Smooth muscle cell (in vitro differentiated cells): Measurements from ENCODE around the gene KBTBD12. TPM values are rescaled to one million over a fixed set of nuclear protein-coding genes. Genes with fewer than 3 reads are reported as not detected.

Source experiments
- DNase-seq: peaks from one replicate; lab custom pipeline; 2025; ENCODE audit not compliant: unreplicated experiment; lab: John Stamatoyannopoulos, UW
- H2AFZ ChIP-seq: fragments of 200-600 bp; sonication (generic); 2 replicates; pipeline ENCODE4 v1.6.0; 2016; ENCODE audit warnings: antibody characterized with exemption, low read depth, mild to moderate bottlenecking
- H3F3A ChIP-seq: fragments of 200-600 bp; sonication (generic); 2 replicates; pipeline ENCODE4 v1.6.0; 2017; ENCODE audit warnings: antibody characterized with exemption, low read depth
- H3K27ac ChIP-seq: fragments of 200-600 bp; sonication (generic); 2 replicates; pipeline ENCODE4 v1.5.1; 2016; ENCODE audit warnings: low read depth, mild to moderate bottlenecking
- H3K27me3 ChIP-seq: fragments of 200-600 bp; sonication (generic); 2 replicates; pipeline ENCODE4 v1.6.1; 2016; ENCODE audit warnings: low read depth, mild to moderate bottlenecking
- H3K36me3 ChIP-seq: fragments of 200-600 bp; sonication (generic); 2 replicates; pipeline ENCODE4 v1.5.1; 2016; ENCODE audit warnings: low read depth
- H3K4me1 ChIP-seq: fragments of 200-600 bp; sonication (generic); 2 replicates; pipeline ENCODE4 v1.5.1; 2016; ENCODE audit warnings: low read depth
- H3K4me2 ChIP-seq: fragments of 200-600 bp; sonication (generic); 2 replicates; pipeline ENCODE4 v1.6.0; 2016; ENCODE audit warnings: mild to moderate bottlenecking
- H3K4me3 ChIP-seq: fragments of 200-600 bp; sonication (generic); 2 replicates; pipeline ENCODE4 v1.5.1; 2016; ENCODE audit warnings: mild to moderate bottlenecking
- H3K79me2 ChIP-seq: fragments of 200-600 bp; sonication (generic); 2 replicates; pipeline ENCODE4 v1.6.0; 2016; ENCODE audit warnings: low read depth, mild to moderate bottlenecking
- H3K9ac ChIP-seq: fragments of 200-600 bp; sonication (generic); 2 replicates; pipeline ENCODE4 v1.6.0; 2016; ENCODE audit warnings: low read depth
- H3K9me3 ChIP-seq: fragments of 200-600 bp; sonication (generic); replicated peaks from 2 replicates; pipeline ENCODE4 v1.5.1; 2016; ENCODE audit warnings: low read depth
- H4K20me1 ChIP-seq: fragments of 200-600 bp; sonication (generic); 2 replicates; pipeline ENCODE4 v1.6.0; 2016; ENCODE audit warnings: low read depth
- CTCF ChIP-seq: fragments of 200-600 bp; sonication (generic); IDR thresholded peaks from 2 replicates; pipeline ENCODE4 v1.5.1; 2017; ENCODE audit warnings: borderline replicate concordance, mild to moderate bottlenecking, antibody characterized with exemption; ENCODE audit not compliant: insufficient read depth, poor library complexity, severe bottlenecking
- WGBS: methylation state at CpG from one replicate; pipeline ENCODE4 v1.1.7; 2016; ENCODE audit warnings: low lambda C conversion rate; 5-methylcytosine and 5-hydroxymethylcytosine counted together
- polyA plus RNA-seq: library from polyadenylated mRNA; unstranded; fragments of >200 nt; fragmentation: Nextera tagmentation; extraction: Ambion mirVana; gene quantifications from 2 replicates; pipeline ENCODE4 v1.2.1, GENCODE V29; 2016
- total RNA-seq: library from RNA; depleted of rRNA; stranded (reverse); fragments of >200 nt; gene quantifications from 2 replicates; pipeline ENCODE4 v1.2.3, GENCODE V29; 2014

Gene KBTBD12
- total and polyA plus RNA-seq, 2 experiments from 2014 or later = not detected

- Histone ChIP-seq H3K4me2 (no peak overlapping the region), H3K4me3 (no peak overlapping the region), H3K9ac (no peak overlapping the region), H3K27ac (no peak overlapping the region), H3K27me3 (no peaks in the 10 kb centered on the region), H3F3A (no peaks in the 10 kb centered on the region), H4K20me1 (no peaks in the 10 kb centered on the region), H3K36me3 (no peaks in the 10 kb centered on the region), H3K79me2 (no peaks in the 10 kb centered on the region), H3K9me3 (no peaks in the 10 kb centered on the region), H3K4me1 (no peaks in the 10 kb centered on the region), H2AFZ (no peak overlapping the region)
- TF ChIP-seq CTCF = no peak
- no peak for DNase-seq
- 85% methylated on average over 6 of the region's 6 CpGs for WGBS
These were observed 15.8 kb upstream of the KBTBD12 start for GRCh38 chr3:127899200-127899599.

- H3K9me3 ChIP-seq = no peaks in the 10 kb centered on the region
- no peaks in the 10 kb centered on the region for H4K20me1 ChIP-seq
- H3K27ac ChIP-seq = peak overlapping the region; percentile 13
- H3F3A ChIP-seq = no peaks in the 10 kb centered on the region
- H3K9ac ChIP-seq = no peak overlapping the region
- TF ChIP-seq CTCF = no peak
- DNase-seq = no peak
- no peak overlapping the region for H3K4me3 ChIP-seq
- no peaks in the 10 kb centered on the region for H3K4me1 ChIP-seq
- WGBS = 94% methylated on average over 3 of the region's 3 CpGs
- H2AFZ ChIP-seq = no peak overlapping the region
- H3K27me3 ChIP-seq = no peaks in the 10 kb centered on the region
- H3K79me2 ChIP-seq = no peaks in the 10 kb centered on the region
- H3K36me3 ChIP-seq = no peaks in the 10 kb centered on the region
- H3K4me2 ChIP-seq = no peak overlapping the region
These were observed 15.3 kb upstream of the KBTBD12 start for GRCh38 chr3:127899766-127900165.

- Histone ChIP-seq H3K27me3 (no peaks in the 10 kb centered on the region), H3K9ac (no peak overlapping the region), H4K20me1 (no peaks in the 10 kb centered on the region), H3F3A (no peaks in the 10 kb centered on the region), H3K36me3 (no peaks in the 10 kb centered on the region), H3K4me2 (peak overlapping the region; percentile 41), H3K4me1 (no peaks in the 10 kb centered on the region), H3K9me3 (no peaks in the 10 kb centered on the region), H2AFZ (no peak overlapping the region), H3K79me2 (no peaks in the 10 kb centered on the region), H3K4me3 (no peak overlapping the region), H3K27ac (peak overlapping the region; percentile 61)
- 52% methylated on average over 5 of the region's 5 CpGs for WGBS
- no peak for TF ChIP-seq CTCF
- no peak for DNase-seq
These were observed 14.5 kb upstream of the KBTBD12 start for GRCh38 chr3:127900536-127900935.

GRCh38 chr3:127902486-127902885, 12.5 kb upstream of the KBTBD12 start:
- H4K20me1 ChIP-seq = no peaks in the 10 kb centered on the region
- no peaks in the 10 kb centered on the region for H3K27me3 ChIP-seq
- no peaks in the 10 kb centered on the region for H3K9me3 ChIP-seq
- H3K4me1 ChIP-seq = no peaks in the 10 kb centered on the region
- no peak overlapping the region for H2AFZ ChIP-seq
- H3K27ac ChIP-seq = no peak overlapping the region
- no peaks in the 10 kb centered on the region for H3K79me2 ChIP-seq
- DNase-seq = no peak
- WGBS = 78% methylated on average over 6 of the region's 6 CpGs
- no peaks in the 10 kb centered on the region for H3F3A ChIP-seq
- no peak for TF ChIP-seq CTCF
- no peaks in the 10 kb centered on the region for H3K36me3 ChIP-seq
- H3K4me3 ChIP-seq = no peak overlapping the region
- H3K4me2 ChIP-seq = no peak overlapping the region
- H3K9ac ChIP-seq = no peak overlapping the region
